Prostate gland (tissue), 2 donors: ENCODE data around the gene UGT1A8. TPM values are rescaled to one million over a fixed set of nuclear protein-coding genes. Genes with fewer than 3 reads are reported as not detected.
"Not testable (repeated sequence)": the region's sequence is repeated elsewhere in the genome, so short reads cannot be mapped to it uniquely, and the experiment has no call there.

Source experiments
- DNase-seq: peaks from one replicate; pipeline ENCODE4 v3.0.0-alpha.2; 2019; ENCODE audit warnings: low spot score
- H3K27ac ChIP-seq, 2 donors: fragments of 200-600 bp; sonication (generic); 2 replicates each; pipeline ENCODE4 v1.5.1; 2017 to 2019
- H3K27me3 ChIP-seq: fragments of 200-600 bp; sonication (generic); replicated peaks from 2 replicates; pipeline ENCODE4 v1.5.1; 2019; ENCODE audit not compliant: insufficient read depth
- H3K36me3 ChIP-seq, 2 donors: fragments of 200-600 bp; sonication (generic); 1 replicate in 1 of 2; 2 replicates in 1 of 2; pipeline versions ENCODE4 v1.5.1 to v1.8.1; 2017 to 2019
- H3K4me1 ChIP-seq: fragments of 200-600 bp; sonication (generic); replicated peaks from 2 replicates; pipeline ENCODE4 v1.5.1; 2019
- H3K4me3 ChIP-seq, 2 donors: fragments of 200-600 bp; sonication (generic); 2 replicates each; pipeline ENCODE4 v1.5.1; 2017 to 2019
- H3K9me3 ChIP-seq: fragments of 200-600 bp; sonication (generic); 2 replicates; pipeline ENCODE4 v1.5.1; 2017
- POLR2A ChIP-seq: fragments of 450-650 bp; IDR thresholded peaks from one replicate; pipeline ENCODE4 v1.6.1; 2016; ENCODE audit warnings: antibody characterized with exemption, mild to moderate bottlenecking
- POLR2AphosphoS5 ChIP-seq: sonication (generic); formaldehyde crosslinking; IDR thresholded peaks from one replicate; pipeline ENCODE4 v1.6.1; 2017; ENCODE audit warnings: antibody characterized with exemption
- WGBS: methylation state at CpG from one replicate; pipeline ENCODE4 v1.1.5; 2018; 5-methylcytosine and 5-hydroxymethylcytosine counted together
- intact Hi-C: fragments of 100-400 bp; cut with DNase I; formaldehyde crosslinking; loops from one replicate; pipeline ENCODE4 v1.14.2; 2022
- total RNA-seq, 2 donors: library from RNA; depleted of rRNA; stranded (reverse); fragments of >200 nt; gene quantifications; one replicate each; pipeline ENCODE4 v1.1.0, GENCODE V29; 2016
- TF ChIP-seq, protein P1 (sequence below), 4 experiments: fragments of 200-600 bp in 2 of 4; fragments of 450-650 bp in 2 of 4; sonication (generic) in 2 of 4; IDR thresholded peaks; 1 replicate in 3 of 4; 2 replicates in 1 of 4; pipeline ENCODE4 v1.5.1; 2016 to 2019; ENCODE audit warnings: antibody characterized with exemption in 4 of 4, mild to moderate bottlenecking in 2 of 4, moderate library complexity in 2 of 4

UGT1A8 gene
- total RNA-seq, 2 donors from 2014 or later, result not detected

- intact Hi-C loops, result no loop called here
- 95% methylated on average over 2 of the region's 2 CpGs for WGBS
Measured at GRCh38 chr2:233651430-233651829, 34.0 kb downstream of the UGT1A8 start.

GRCh38 chr2:233654501-233654900 lies 37.1 kb downstream of the UGT1A8 start:
- Histone ChIP-seq H3K27ac (no peak overlapping the region), H3K36me3 (no peaks in the 10 kb centered on the region), H3K27me3 (no peaks in the 10 kb centered on the region), H3K4me3 (no peak overlapping the region), H3K9me3 (no peaks in the 10 kb centered on the region), H3K4me1 (no peaks in the 10 kb centered on the region)
- intact Hi-C loops, result no loop called here
- 74% methylated on average over 6 of the region's 6 CpGs for WGBS
- TF ChIP-seq POLR2AphosphoS5 (no peak), POLR2A (no peak)
- TF ChIP-seq, protein P1, sequence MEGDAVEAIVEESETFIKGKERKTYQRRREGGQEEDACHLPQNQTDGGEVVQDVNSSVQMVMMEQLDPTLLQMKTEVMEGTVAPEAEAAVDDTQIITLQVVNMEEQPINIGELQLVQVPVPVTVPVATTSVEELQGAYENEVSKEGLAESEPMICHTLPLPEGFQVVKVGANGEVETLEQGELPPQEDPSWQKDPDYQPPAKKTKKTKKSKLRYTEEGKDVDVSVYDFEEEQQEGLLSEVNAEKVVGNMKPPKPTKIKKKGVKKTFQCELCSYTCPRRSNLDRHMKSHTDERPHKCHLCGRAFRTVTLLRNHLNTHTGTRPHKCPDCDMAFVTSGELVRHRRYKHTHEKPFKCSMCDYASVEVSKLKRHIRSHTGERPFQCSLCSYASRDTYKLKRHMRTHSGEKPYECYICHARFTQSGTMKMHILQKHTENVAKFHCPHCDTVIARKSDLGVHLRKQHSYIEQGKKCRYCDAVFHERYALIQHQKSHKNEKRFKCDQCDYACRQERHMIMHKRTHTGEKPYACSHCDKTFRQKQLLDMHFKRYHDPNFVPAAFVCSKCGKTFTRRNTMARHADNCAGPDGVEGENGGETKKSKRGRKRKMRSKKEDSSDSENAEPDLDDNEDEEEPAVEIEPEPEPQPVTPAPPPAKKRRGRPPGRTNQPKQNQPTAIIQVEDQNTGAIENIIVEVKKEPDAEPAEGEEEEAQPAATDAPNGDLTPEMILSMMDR (IDR thresholded peaks at IDR 0.05), result no peak
- DNase-seq, result no peak

More at GRCh38 chr2:233651430-233651829, 34.0 kb downstream of the UGT1A8 start:
- Histone ChIP-seq H3K27me3 (no peaks in the 10 kb centered on the region), H3K27ac (no peak overlapping the region), H3K36me3 (no peaks in the 10 kb centered on the region), H3K4me1 (no peaks in the 10 kb centered on the region), H3K4me3 (no peak overlapping the region), H3K9me3 (no peaks in the 10 kb centered on the region)
- no peak for DNase-seq
- TF ChIP-seq POLR2AphosphoS5 (no peak), POLR2A (no peak)
- TF ChIP-seq, protein P1 (IDR thresholded peaks at IDR 0.05), result no peak

DNA sequence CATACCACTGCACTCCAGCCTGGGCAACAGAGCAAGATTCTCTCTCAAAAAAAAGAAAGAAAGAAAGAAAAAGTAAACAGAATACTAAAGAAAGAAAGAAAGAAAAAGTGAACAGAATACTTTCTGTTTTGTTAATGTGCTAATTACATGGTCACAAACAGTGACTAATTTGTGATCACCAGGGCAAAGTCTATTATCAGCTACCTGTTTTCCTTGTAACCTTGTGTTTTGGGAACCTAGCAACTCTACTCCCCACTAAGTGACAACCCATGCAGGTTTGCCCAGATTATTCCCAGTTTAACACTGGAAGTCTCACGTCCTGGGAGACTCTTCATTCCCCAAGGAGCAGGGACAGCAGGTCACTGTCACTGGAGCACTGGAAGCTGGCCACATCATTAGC lies 37.6 kb downstream of the UGT1A8 start:
- intact Hi-C loops, result no loop called here
- H3K4me1 ChIP-seq, result no peaks in the 10 kb centered on the region
- TF ChIP-seq POLR2A (no peak), POLR2AphosphoS5 (no peak)
- TF ChIP-seq, protein P1 (IDR thresholded peaks at IDR 0.05), result no peak
- WGBS, result 87% methylated on average over 1 of the region's 1 CpG
- H3K9me3 ChIP-seq, result no peaks in the 10 kb centered on the region
- DNase-seq, result no peak
- no peaks in the 10 kb centered on the region for H3K36me3 ChIP-seq
- H3K27ac ChIP-seq, result no peak overlapping the region
- no peak overlapping the region for H3K4me3 ChIP-seq
- H3K27me3 ChIP-seq, result no peaks in the 10 kb centered on the region

- H3K9me3 ChIP-seq, H3K4me3 ChIP-seq, H3K27me3 ChIP-seq, H3K4me1 ChIP-seq, H3K36me3 ChIP-seq, H3K27ac ChIP-seq, intact Hi-C loops, DNase-seq: not testable (repeated sequence)
- 88% methylated on average over 2 of the region's 3 CpGs for WGBS
Measured at GRCh38 chr2:233655943-233656342, 38.5 kb downstream of the UGT1A8 start.

DNA sequence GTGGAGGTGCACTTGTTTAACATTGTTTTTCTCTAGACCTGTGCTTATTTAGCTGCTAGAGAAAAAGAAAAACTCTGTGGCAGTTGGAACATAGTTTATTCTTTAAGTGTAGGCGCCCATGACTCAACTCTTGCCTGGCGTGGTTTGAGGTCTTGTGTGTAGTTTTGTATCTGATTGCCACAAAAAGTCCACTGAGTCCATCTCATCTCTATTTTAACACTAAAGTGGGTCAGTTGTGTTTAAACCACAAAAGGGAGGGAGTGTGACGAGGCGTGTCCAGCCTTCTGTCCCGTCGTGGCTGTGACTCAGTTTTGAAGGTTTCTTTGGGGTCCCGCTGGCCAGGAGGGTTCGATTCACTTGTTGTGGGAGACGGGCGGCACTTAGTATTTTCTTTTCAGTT lies 39.0 kb downstream of the UGT1A8 start:
- 80% methylated on average over 10 of the region's 10 CpGs for WGBS
- no peak overlapping the region for H3K4me3 ChIP-seq
- H3K4me1 ChIP-seq, result no peaks in the 10 kb centered on the region
- H3K36me3 ChIP-seq, result no peaks in the 10 kb centered on the region
- no peaks in the 10 kb centered on the region for H3K9me3 ChIP-seq
- intact Hi-C loops, result no loop called here
- no peak overlapping the region for H3K27ac ChIP-seq
- H3K27me3 ChIP-seq, result no peaks in the 10 kb centered on the region
- DNase-seq, result no peak
- TF ChIP-seq, protein P1 (IDR thresholded peaks at IDR 0.05), result no peak
- TF ChIP-seq POLR2AphosphoS5 (no peak), POLR2A (no peak)
